ENCODE results near the gene CD79B. TPM values are rescaled to one million over a fixed set of nuclear protein-coding genes. Genes with fewer than 3 reads are reported as not detected.
"Not testable (repeated sequence)": the region's sequence is repeated elsewhere in the genome, so short reads cannot be mapped to it uniquely, and the experiment has no call there.

CD79B gene
- total and polyA plus RNA-seq, 3 donors from 2014 or later, result 0.62 to 4.3 (median 0.87) TPM

- intact Hi-C loops (cut with DNase I; ENCODE audit: low total_unique reads), result no loop called here
- Histone ChIP-seq H3K4me3 (no peak overlapping the region), H3K36me3 (ENCODE audit: low read depth, missing control alignments) (no peaks in the 10 kb centered on the region), H3K27me3 (no peaks in the 10 kb centered on the region), H3K9me3 (no peaks in the 10 kb centered on the region), H3K27ac (no peak overlapping the region), H3K4me1 (peaks cover 3% of the 10 kb centered on the region)
- no peak for DNase-seq
- TF ChIP-seq POLR2A (IDR thresholded peaks at IDR 0.05), result no peak
- TF ChIP-seq CTCF (IDR thresholded peaks at IDR 0.05), result no peak
- 64 to 74% methylated on average over 5 to 8 of the region's 8 CpGs for WGBS, 2 donors
Observed at GRCh38 chr17:63927464-63928171, 4.5 kb downstream of the CD79B start.

- Histone ChIP-seq H3K4me3 (no peak overlapping the region), H3K27ac (no peak overlapping the region), H3K9me3 (no peaks in the 10 kb centered on the region), H3K4me1 (peaks cover under 1% of the 10 kb centered on the region), H3K27me3 (no peaks in the 10 kb centered on the region), H3K36me3 (ENCODE audit: low read depth, missing control alignments) (no peaks in the 10 kb centered on the region)
- intact Hi-C loops (cut with DNase I; ENCODE audit: low total_unique reads), result no loop called here
- WGBS, 2 donors, result 94 to 99% methylated on average over 2 of the region's 2 CpGs
- TF ChIP-seq CTCF (IDR thresholded peaks at IDR 0.05) (no peak), POLR2A (IDR thresholded peaks at IDR 0.05) (no peak)
- no peak for DNase-seq
Observed at GRCh38 chr17:63926164-63926563, 6.0 kb downstream of the CD79B start.

GRCh38 chr17:63925615-63926014, 6.5 kb downstream of the CD79B start:
- no peak for DNase-seq
- H3K27ac ChIP-seq, result no peak overlapping the region
- 72 to 84% methylated on average over 5 of the region's 5 CpGs for WGBS, 2 donors
- no peak overlapping the region for H3K4me3 ChIP-seq
- H3K9me3 ChIP-seq, result no peaks in the 10 kb centered on the region
- TF ChIP-seq CTCF (IDR thresholded peaks at IDR 0.05), result no peak
- no peak for TF ChIP-seq POLR2A (IDR thresholded peaks at IDR 0.05)
- no peaks in the 10 kb centered on the region for H3K27me3 ChIP-seq
- H3K4me1 ChIP-seq, result no peaks in the 10 kb centered on the region
- H3K36me3 ChIP-seq (ENCODE audit: low read depth, missing control alignments), result no peaks in the 10 kb centered on the region
- intact Hi-C loops (cut with DNase I; ENCODE audit: low total_unique reads), result no loop called here

- DNase-seq; intact Hi-C loops (cut with DNase I; ENCODE audit: low total_unique reads); H3K4me3 ChIP-seq; H3K27ac ChIP-seq; H3K4me1 ChIP-seq; H3K36me3 ChIP-seq (ENCODE audit: low read depth, missing control alignments); H3K27me3 ChIP-seq; H3K9me3 ChIP-seq: not testable (repeated sequence)
- 75 to 85% methylated on average over 9 of the region's 9 CpGs for WGBS, 2 donors
Observed at GRCh38 chr17:63922402-63922801, 9.7 kb downstream of the CD79B start.

- DNase-seq; H3K27ac ChIP-seq; H3K9me3 ChIP-seq; H3K4me1 ChIP-seq; H3K27me3 ChIP-seq; H3K4me3 ChIP-seq; H3K36me3 ChIP-seq (ENCODE audit: low read depth, missing control alignments); intact Hi-C loops (cut with DNase I; ENCODE audit: low total_unique reads): not testable (repeated sequence)
- WGBS, 2 donors, result 92 to 94% methylated on average over 5 of the region's 5 CpGs
Observed at GRCh38 chr17:63920779-63921178, 11.4 kb downstream of the CD79B start.

- DNase-seq, H3K4me1 ChIP-seq: not testable (repeated sequence)
- WGBS, 2 donors, result 75 to 77% methylated on average over 6 of the region's 6 CpGs
Observed at GRCh38 chr17:63920050-63920449, 12.1 kb downstream of the CD79B start.

More at GRCh38 chr17:63920050-63920449, 12.1 kb downstream of the CD79B start:
- intact Hi-C loops (cut with DNase I; ENCODE audit: low total_unique reads); H3K4me3 ChIP-seq; H3K27me3 ChIP-seq; H3K36me3 ChIP-seq (ENCODE audit: low read depth, missing control alignments); H3K27ac ChIP-seq; H3K9me3 ChIP-seq: not testable (repeated sequence)

All from testis (tissue), 3 donors.